CD4-positive, alpha-beta T cell (primary cell): ENCODE results near the gene YJEFN3. TPM values are rescaled to one million over a fixed set of nuclear protein-coding genes. Genes with fewer than 3 reads are reported as not detected.

Experiments
- ATAC-seq: fragments of 200-7000 bp; cut with Tn5 transposase; one replicate; pipeline ENCODE4 v1.10.0; 2022; ENCODE audit warnings: mild to moderate bottlenecking; ENCODE audit not compliant: poor library complexity
- CTCF ChIA-PET: fragments of 350-600 bp; sonication (Branson Sonifier 250); formaldehyde crosslinking; loops from one replicate; lab custom pipeline; 2021; ENCODE audit warnings: antibody characterized with exemption, inconsistent platforms; lab: Charles Lee
- POLR2A ChIA-PET: fragments of 350-600 bp; sonication (Branson Sonifier 250); formaldehyde crosslinking; loops from one replicate; lab custom pipeline; 2021; ENCODE audit warnings: antibody characterized with exemption, inconsistent platforms; lab: Charles Lee
- DNase-seq, 14 experiments: peaks; one replicate each; pipeline ENCODE4 v3.0.0-alpha.2; 2013 to 2020; ENCODE audit warnings: mixed read lengths in 2 of 14
- H3K27ac ChIP-seq, 2 donors: one replicate each; pipeline versions ENCODE4 v1.5.1 to v1.7.0; 2013; ENCODE audit warnings: low read length in 2 of 2, low read depth in 1 of 2, mild to moderate bottlenecking in 1 of 2
- H3K27me3 ChIP-seq, 2 experiments: 1 replicate in 1 of 2; 2 replicates in 1 of 2; pipeline versions ENCODE4 v1.6.1 to v1.7.0; 2013; ENCODE audit warnings: low read length in 2 of 2, control low read depth in 1 of 2, mild to moderate bottlenecking in 1 of 2, moderate library complexity in 1 of 2; ENCODE audit not compliant: insufficient read depth in 2 of 2, control insufficient read depth in 1 of 2
- H3K36me3 ChIP-seq: one replicate; pipeline ENCODE4 v1.6.1; 2013; ENCODE audit warnings: low read length, control low read depth; ENCODE audit not compliant: insufficient read depth
- H3K4me1 ChIP-seq: one replicate; pipeline ENCODE4 v1.6.1; 2013; ENCODE audit warnings: low read length, control low read depth; ENCODE audit not compliant: insufficient read depth
- H3K4me3 ChIP-seq: one replicate; pipeline ENCODE4 v1.5.1; 2013; ENCODE audit warnings: mild to moderate bottlenecking, low read length, moderate library complexity
- H3K9me3 ChIP-seq, 2 experiments: 1 replicate in 1 of 2; 2 replicates in 1 of 2; pipeline versions ENCODE4 v1.6.1 to v1.7.0; 2013; ENCODE audit warnings: low read length in 2 of 2, mild to moderate bottlenecking in 2 of 2, control low read depth in 1 of 2, moderate library complexity in 1 of 2; ENCODE audit not compliant: control insufficient read depth in 1 of 2, insufficient read depth in 1 of 2
- H3K27ac Mint-ChIP-seq: one replicate; pipeline ENCODE4 v1.8.0; 2020; ENCODE audit warnings: mixed read lengths
- H3K27me3 Mint-ChIP-seq: one replicate; pipeline ENCODE4 v1.8.0; 2021; ENCODE audit warnings: mixed read lengths
- H3K36me3 Mint-ChIP-seq: one replicate; pipeline ENCODE4 v1.8.0; 2021; ENCODE audit warnings: low read depth, mixed read lengths
- H3K4me1 Mint-ChIP-seq: one replicate; pipeline ENCODE4 v1.8.0; 2021; ENCODE audit warnings: low read depth, mixed read lengths
- H3K4me3 Mint-ChIP-seq: one replicate; pipeline ENCODE4 v1.8.0; 2020; ENCODE audit warnings: mild to moderate bottlenecking, mixed read lengths
- H3K9me3 Mint-ChIP-seq: one replicate; pipeline ENCODE4 v1.8.0; 2020; ENCODE audit warnings: mixed read lengths
- intact Hi-C, 2 experiments: fragments of 100-400 bp; cut with DNase I in 1 of 2; cut with micrococcal nuclease in 1 of 2; formaldehyde crosslinking; loops; one replicate each; pipeline versions ENCODE4 v1.15.1 to v1.9.0; 2023 to 2025; cut with DNase I, micrococcal nuclease
- total RNA-seq, 174 experiments: library from RNA in 2 of 174; stranded (reverse) in 2 of 174; gene quantifications; one replicate each; pipeline ENCODE4 v1.2.3 and lab custom pipeline; 2021 to 2026
- TF ChIP-seq, protein P1 (sequence below): fragments of 200-600 bp; IDR thresholded peaks from one replicate; pipeline ENCODE4 v1.8.0; 2022; ENCODE audit warnings: antibody characterized with exemption, mild to moderate bottlenecking

YJEFN3 gene
- total RNA-seq, 2 experiments from 2014 or later, result 3.7 to 4.4 TPM

DNA sequence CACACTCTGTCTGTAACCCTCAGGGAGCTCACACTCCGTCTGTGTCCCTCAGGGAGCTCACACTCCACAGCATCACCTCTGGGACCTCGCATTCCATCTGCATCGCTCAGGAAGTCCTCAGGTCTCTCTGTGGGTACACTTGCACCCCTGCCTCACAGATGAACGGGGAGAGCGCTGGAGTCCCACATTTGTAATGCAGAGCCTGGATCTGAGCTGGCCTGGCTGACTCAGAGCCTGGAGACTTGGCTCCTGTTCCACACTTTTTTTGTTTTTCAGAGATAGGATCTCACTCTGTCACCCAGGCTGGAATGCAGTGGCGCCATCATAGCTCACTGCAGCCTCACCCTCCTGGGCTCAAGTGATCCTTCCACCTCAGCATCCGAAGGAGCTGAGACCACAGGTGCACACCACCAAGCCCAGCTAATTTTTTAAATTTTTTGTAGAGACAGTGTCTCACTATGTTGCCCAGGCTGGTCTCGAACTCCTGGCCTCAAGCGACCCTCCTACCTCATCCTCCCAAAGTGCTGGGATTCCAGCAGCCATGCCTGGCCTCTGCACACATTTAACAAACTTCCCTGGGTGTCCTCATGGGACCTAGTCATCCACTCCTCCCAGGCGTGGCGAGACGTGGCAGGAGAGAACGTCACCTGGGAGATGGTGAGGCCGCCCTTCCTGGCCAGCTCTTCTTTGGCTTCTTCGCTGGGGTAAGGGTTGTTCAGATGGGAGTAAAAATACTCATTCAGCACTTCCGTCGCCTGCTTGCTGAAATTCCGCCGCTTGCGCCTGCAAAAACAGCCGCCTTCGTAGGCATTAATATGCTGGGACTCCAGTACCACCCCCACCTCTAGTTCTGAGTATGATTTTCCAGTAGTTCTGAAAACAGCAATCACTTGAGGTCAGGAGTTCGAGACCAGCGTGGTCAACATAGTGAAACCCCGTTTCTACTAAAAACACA is 40.4 kb downstream of the YJEFN3 start:
- Histone ChIP-seq H3K27me3 (no peaks in the 10 kb centered on the region), H3K4me1 (peaks cover 3% of the 10 kb centered on the region), H3K36me3 (peaks cover 46% of the 10 kb centered on the region), H3K27ac (no peak overlapping the region), H3K9me3 (no peaks in the 10 kb centered on the region), H3K4me3 (no peak overlapping the region)
- TF ChIP-seq, protein P1, sequence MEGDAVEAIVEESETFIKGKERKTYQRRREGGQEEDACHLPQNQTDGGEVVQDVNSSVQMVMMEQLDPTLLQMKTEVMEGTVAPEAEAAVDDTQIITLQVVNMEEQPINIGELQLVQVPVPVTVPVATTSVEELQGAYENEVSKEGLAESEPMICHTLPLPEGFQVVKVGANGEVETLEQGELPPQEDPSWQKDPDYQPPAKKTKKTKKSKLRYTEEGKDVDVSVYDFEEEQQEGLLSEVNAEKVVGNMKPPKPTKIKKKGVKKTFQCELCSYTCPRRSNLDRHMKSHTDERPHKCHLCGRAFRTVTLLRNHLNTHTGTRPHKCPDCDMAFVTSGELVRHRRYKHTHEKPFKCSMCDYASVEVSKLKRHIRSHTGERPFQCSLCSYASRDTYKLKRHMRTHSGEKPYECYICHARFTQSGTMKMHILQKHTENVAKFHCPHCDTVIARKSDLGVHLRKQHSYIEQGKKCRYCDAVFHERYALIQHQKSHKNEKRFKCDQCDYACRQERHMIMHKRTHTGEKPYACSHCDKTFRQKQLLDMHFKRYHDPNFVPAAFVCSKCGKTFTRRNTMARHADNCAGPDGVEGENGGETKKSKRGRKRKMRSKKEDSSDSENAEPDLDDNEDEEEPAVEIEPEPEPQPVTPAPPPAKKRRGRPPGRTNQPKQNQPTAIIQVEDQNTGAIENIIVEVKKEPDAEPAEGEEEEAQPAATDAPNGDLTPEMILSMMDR, result no peak
- ATAC-seq (no peak), DNase-seq (no peak)
- Mint-ChIP-seq H3K27ac (no peak overlapping the region), H3K27me3 (no peaks in the 10 kb centered on the region), H3K9me3 (no peaks in the 10 kb centered on the region), H3K4me3 (no peak overlapping the region), H3K36me3 (peaks cover 53% of the 10 kb centered on the region), H3K4me1 (peaks cover 9% of the 10 kb centered on the region)
- CTCF ChIA-PET, result interaction anchor here (1.4 kb wide), 1 partner anchor 37 kb away, joined by 3 read pairs; no protein-coding TSS in a partner anchor
- POLR2A ChIA-PET, result interaction anchor here (1.3 kb wide), 1 partner anchor 30 kb away, joined by 3 read pairs; no protein-coding TSS in a partner anchor
- intact Hi-C loops, result no loop called here

DNA sequence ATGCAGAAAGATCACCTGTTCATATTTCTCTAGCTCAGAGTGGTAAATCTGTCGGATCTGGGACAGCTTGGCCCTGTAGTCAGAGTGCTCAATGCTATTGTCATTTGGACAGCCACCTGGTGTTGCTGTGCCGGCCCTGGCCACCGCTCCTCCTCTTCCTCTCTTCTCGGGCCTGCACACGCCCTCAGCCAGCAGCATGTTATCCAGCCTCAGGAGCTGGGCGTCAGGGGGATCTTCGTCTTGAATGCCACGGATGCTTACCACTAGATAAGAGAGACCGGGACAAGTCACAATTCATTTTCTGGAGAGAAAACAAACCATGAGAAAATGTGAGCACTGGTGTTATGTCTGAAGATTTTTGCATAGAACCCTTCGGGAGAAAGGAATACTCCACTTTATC is 41.9 kb downstream of the YJEFN3 start:
- intact Hi-C loops, result no loop called here
- Mint-ChIP-seq H3K4me3 (no peak overlapping the region), H3K9me3 (no peaks in the 10 kb centered on the region), H3K27ac (no peak overlapping the region), H3K36me3 (peaks cover 42% of the 10 kb centered on the region), H3K27me3 (no peaks in the 10 kb centered on the region), H3K4me1 (peaks cover 13% of the 10 kb centered on the region)
- Histone ChIP-seq H3K36me3 (peaks cover 36% of the 10 kb centered on the region), H3K27ac (no peak overlapping the region), H3K27me3 (no peaks in the 10 kb centered on the region), H3K4me3 (no peak overlapping the region), H3K4me1 (peaks cover 3% of the 10 kb centered on the region), H3K9me3 (no peaks in the 10 kb centered on the region)
- ChIA-PET CTCF (no interaction called here), POLR2A (interaction anchor here (0.6 kb wide), 1 partner anchor 10 kb away, joined by 3 read pairs; no protein-coding TSS in a partner anchor)
- TF ChIP-seq, protein P1, result no peak
- ATAC-seq, result no peak
- DNase-seq, result no peak

DNA sequence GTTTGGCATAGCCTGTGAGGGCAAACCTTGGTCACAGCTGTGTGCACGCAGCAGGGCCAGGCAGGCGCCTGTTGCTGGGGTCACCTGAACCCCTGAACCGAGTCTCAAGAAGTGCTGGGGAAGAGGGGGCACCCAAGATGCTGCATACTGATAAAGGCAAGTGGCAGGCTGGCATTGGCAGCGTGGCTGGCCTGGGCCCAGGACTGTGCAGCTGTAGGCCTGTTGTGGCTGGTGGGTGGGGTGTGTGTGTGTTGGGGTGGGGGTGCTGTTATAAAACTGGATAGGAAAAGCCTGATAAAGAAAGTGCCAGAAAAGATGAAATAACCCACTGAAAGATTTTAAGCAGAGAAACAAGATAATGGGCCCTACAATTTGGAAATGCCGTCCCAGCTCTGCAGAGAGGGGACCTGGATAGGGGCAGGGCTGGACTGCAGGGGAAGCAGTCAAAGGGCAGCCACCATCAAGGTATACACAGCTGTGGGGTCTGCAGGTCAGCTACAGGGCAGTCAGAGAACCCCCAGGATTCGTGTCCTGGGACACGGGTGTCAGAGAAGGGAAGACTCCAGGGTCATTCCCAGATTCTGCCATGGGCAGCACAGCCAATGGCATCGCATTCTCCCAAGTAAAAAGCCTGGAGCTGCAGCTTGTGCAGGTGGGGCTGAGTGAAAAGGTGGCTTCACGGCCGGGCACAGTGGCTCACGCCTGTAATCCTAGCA is 42.5 kb downstream of the YJEFN3 start:
- Histone ChIP-seq H3K36me3 (peaks cover 36% of the 10 kb centered on the region), H3K4me3 (no peak overlapping the region), H3K27me3 (no peaks in the 10 kb centered on the region), H3K27ac (no peak overlapping the region), H3K4me1 (peaks cover 3% of the 10 kb centered on the region), H3K9me3 (no peaks in the 10 kb centered on the region)
- Mint-ChIP-seq H3K36me3 (peaks cover 42% of the 10 kb centered on the region), H3K9me3 (no peaks in the 10 kb centered on the region), H3K4me1 (peaks cover 15% of the 10 kb centered on the region), H3K27me3 (no peaks in the 10 kb centered on the region), H3K27ac (no peak overlapping the region), H3K4me3 (no peak overlapping the region)
- ATAC-seq (no peak), DNase-seq (no peak)
- POLR2A ChIA-PET, result interaction anchor here (0.6 kb wide), 1 partner anchor 10 kb away, joined by 3 read pairs; no protein-coding TSS in a partner anchor
- CTCF ChIA-PET, result no interaction called here
- intact Hi-C loops, result no loop called here
- TF ChIP-seq, protein P1, result no peak
